H9 (cell line): ENCODE measurements around the gene RAB33B. TPM values are rescaled to one million over a fixed set of nuclear protein-coding genes. Genes with fewer than 3 reads are reported as not detected.
A peak's percentile ranks its signal among the peaks of the same experiment; 100 is the strongest.

Experiments
- DNase-seq: peaks from one replicate; pipeline ENCODE4 v3.0.0-alpha.2; 2017
- H2AFZ ChIP-seq: one replicate; pipeline ENCODE4 v1.6.1; 2013; ENCODE audit warnings: mild to moderate bottlenecking, low read length, control low read depth, moderate library complexity
- H2AK5ac ChIP-seq: 2 replicates; pipeline ENCODE4 v1.6.1; 2013; ENCODE audit warnings: low read length, control low read depth, mixed read lengths; ENCODE audit not compliant: insufficient read length
- H2BK120ac ChIP-seq: one replicate; pipeline ENCODE4 v1.6.1; 2013; ENCODE audit warnings: low read depth, mild to moderate bottlenecking, low read length, control low read depth, inconsistent platforms; ENCODE audit not compliant: poor library complexity, severe bottlenecking
- H2BK12ac ChIP-seq: 2 replicates; pipeline ENCODE4 v1.6.1; 2013; ENCODE audit warnings: low read length, control low read depth, mixed read lengths, low read depth; ENCODE audit not compliant: insufficient read length
- H2BK15ac ChIP-seq: 2 replicates; pipeline ENCODE4 v1.6.1; 2013; ENCODE audit warnings: low read depth, low read length, control low read depth
- H2BK20ac ChIP-seq: one replicate; pipeline ENCODE4 v1.6.1; 2013; ENCODE audit warnings: low read depth, mild to moderate bottlenecking, low read length, control low read depth, inconsistent platforms; ENCODE audit not compliant: poor library complexity, severe bottlenecking
- H2BK5ac ChIP-seq: 2 replicates; pipeline ENCODE4 v1.6.1; 2013; ENCODE audit warnings: low read length, control low read depth, mixed read lengths; ENCODE audit not compliant: insufficient read length
- H3K14ac ChIP-seq: 2 replicates; pipeline ENCODE4 v1.6.1; 2013; ENCODE audit warnings: low read length, control low read depth; ENCODE audit not compliant: insufficient read depth
- H3K18ac ChIP-seq: 2 replicates; pipeline ENCODE4 v1.6.1; 2013; ENCODE audit warnings: low read depth, mild to moderate bottlenecking, mixed read lengths, low read length, control low read depth; ENCODE audit not compliant: insufficient read length
- H3K23ac ChIP-seq: 2 replicates; pipeline ENCODE4 v1.6.1; 2013; ENCODE audit warnings: low read length, control low read depth, mixed read lengths, low read depth; ENCODE audit not compliant: insufficient read length
- H3K23me2 ChIP-seq: 2 replicates; pipeline ENCODE4 v1.6.1; 2013; ENCODE audit warnings: low read depth, mild to moderate bottlenecking, mixed read lengths, low read length, control low read depth; ENCODE audit not compliant: insufficient read length, poor library complexity, severe bottlenecking
- H3K27ac ChIP-seq: 2 replicates; pipeline ENCODE4 v1.5.1; 2013; ENCODE audit warnings: low read length, control low read depth, mixed read lengths, low read depth; ENCODE audit not compliant: insufficient read length
- H3K27me3 ChIP-seq: 2 replicates; pipeline ENCODE4 v1.6.1; 2013; ENCODE audit warnings: low read length, control low read depth, inconsistent platforms; ENCODE audit not compliant: insufficient read depth
- H3K4ac ChIP-seq: 2 replicates; pipeline ENCODE4 v1.6.1; 2013; ENCODE audit warnings: low read depth, mild to moderate bottlenecking, control low read depth, inconsistent platforms, low read length, moderate library complexity
- H3K4me1 ChIP-seq: 2 replicates; pipeline ENCODE4 v1.6.1; 2013; ENCODE audit warnings: low read length, control low read depth, inconsistent platforms; ENCODE audit not compliant: insufficient read depth
- H3K4me2 ChIP-seq: 2 replicates; pipeline ENCODE4 v1.6.1; 2013; ENCODE audit warnings: low read length, control low read depth, mixed read lengths; ENCODE audit not compliant: insufficient read length, insufficient read depth
- H3K56ac ChIP-seq: 2 replicates; pipeline ENCODE4 v1.6.1; 2013; ENCODE audit warnings: low read depth, mild to moderate bottlenecking, mixed read lengths, low read length, control low read depth; ENCODE audit not compliant: insufficient read length
- H3K79me1 ChIP-seq: 2 replicates; pipeline ENCODE4 v1.6.1; 2013; ENCODE audit warnings: low read depth, mild to moderate bottlenecking, moderate library complexity, low read length, control low read depth, inconsistent platforms; ENCODE audit not compliant: insufficient read depth, poor library complexity, severe bottlenecking
- H3K79me2 ChIP-seq: 2 replicates; pipeline ENCODE4 v1.6.1; 2013; ENCODE audit warnings: low read length, control low read depth, inconsistent platforms; ENCODE audit not compliant: insufficient read depth
- H3K9ac ChIP-seq: 2 replicates; pipeline ENCODE4 v1.6.1; 2013; ENCODE audit warnings: low read length, control low read depth, mixed read lengths; ENCODE audit not compliant: insufficient read length; ENCODE audit errors: extremely low read depth
- H3K9me3 ChIP-seq: one replicate; pipeline ENCODE4 v1.6.1; 2013; ENCODE audit warnings: low read depth, low read length, inconsistent platforms; ENCODE audit not compliant: control insufficient read depth
- H3T11ph ChIP-seq: one replicate; pipeline ENCODE4 v1.6.1; 2013; ENCODE audit warnings: mild to moderate bottlenecking, low read length, control low read depth, inconsistent platforms
- H4K20me1 ChIP-seq: one replicate; pipeline ENCODE4 v1.6.1; 2013; ENCODE audit not compliant: control insufficient read depth, insufficient read length, insufficient read depth
- H4K5ac ChIP-seq: 2 replicates; pipeline ENCODE4 v1.6.1; 2013; ENCODE audit warnings: low read depth, mild to moderate bottlenecking, mixed read lengths, low read length, control low read depth; ENCODE audit not compliant: insufficient read length
- H4K8ac ChIP-seq: replicated peaks from 2 replicates; pipeline ENCODE4 v1.6.1; 2013; ENCODE audit warnings: low read length, control low read depth, mixed read lengths, low read depth; ENCODE audit not compliant: insufficient read length
- H4K91ac ChIP-seq: 2 replicates; pipeline ENCODE4 v1.6.1; 2013; ENCODE audit warnings: low read depth, mild to moderate bottlenecking, moderate library complexity, mixed read lengths, low read length, control low read depth; ENCODE audit not compliant: insufficient read length
- H3K27ac Mint-ChIP-seq, 3 experiments: 2 replicates in 2 of 3; 3 replicates in 1 of 3; pipeline ENCODE4 v1.8.0; 2020 to 2021; ENCODE audit warnings: mixed read lengths in 3 of 3, mild to moderate bottlenecking in 1 of 3, moderate library complexity in 1 of 3
- H3K27me3 Mint-ChIP-seq: 2 replicates; pipeline ENCODE4 v1.8.0; 2021; ENCODE audit warnings: low read depth, mild to moderate bottlenecking, moderate library complexity, mixed read lengths
- H3K36me3 Mint-ChIP-seq, 3 experiments: 2 replicates in 2 of 3; 3 replicates in 1 of 3; pipeline ENCODE4 v1.8.0; 2020 to 2021; ENCODE audit warnings: low read depth in 3 of 3, mixed read lengths in 3 of 3; ENCODE audit not compliant: insufficient read depth in 1 of 3
- H3K4me1 Mint-ChIP-seq, 2 experiments: 2 replicates each; pipeline ENCODE4 v1.8.0; 2020; ENCODE audit warnings: mixed read lengths in 2 of 2
- H3K4me3 Mint-ChIP-seq, 2 experiments: 2 replicates in 1 of 2; 3 replicates in 1 of 2; pipeline ENCODE4 v1.8.0; 2020 to 2021; ENCODE audit warnings: mild to moderate bottlenecking in 2 of 2, mixed read lengths in 2 of 2, moderate library complexity in 1 of 2
- H3K9me3 Mint-ChIP-seq, 2 experiments: 2 replicates in 1 of 2; 3 replicates in 1 of 2; pipeline ENCODE4 v1.8.0; 2020; ENCODE audit warnings: mild to moderate bottlenecking in 2 of 2, mixed read lengths in 2 of 2, moderate library complexity in 1 of 2
- WGBS: extraction: QIAGEN DNeasy Blood & Tissue Kit; methylation state at CpG from one replicate; pipeline ENCODE4 v1.1.7; 2013; ENCODE audit warnings: missing lambda C conversion rate, low lambda C conversion rate, mixed read lengths; ENCODE audit not compliant: insufficient read length; ENCODE audit errors: extremely low coverage; 5-methylcytosine and 5-hydroxymethylcytosine counted together
- total RNA-seq: library from RNA; stranded (reverse); gene quantifications from 2 replicates; pipeline ENCODE4 v1.2.1, GENCODE V29; 2021
- TF ChIP-seq, protein P1 (sequence below): fragments of 200-600 bp; sonication (generic); conservative IDR thresholded peaks from 3 replicates; pipeline ENCODE4 v1.8.0; 2021; ENCODE audit warnings: antibody characterized with exemption, mild to moderate bottlenecking

The RAB33B gene
- total RNA-seq, 1 experiment from 2014 or later, result 7.7 TPM

DNA sequence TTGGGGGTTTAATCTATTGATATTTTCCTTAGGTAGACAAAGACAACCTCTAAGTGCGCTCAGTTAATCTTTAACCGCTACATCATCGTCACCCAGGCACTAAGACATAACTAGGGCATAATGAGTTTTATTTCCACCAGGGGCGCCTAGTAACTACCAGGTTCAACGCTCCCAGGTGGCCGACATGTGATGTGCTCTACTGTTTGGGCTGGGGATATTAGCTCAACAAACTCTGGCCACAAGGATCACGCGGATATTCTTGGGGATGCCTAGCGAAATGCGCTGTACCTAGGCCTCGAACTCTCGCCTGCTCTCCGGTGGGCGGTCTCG, 915 bp upstream of the RAB33B start:
- Histone ChIP-seq H3K9ac (peak overlapping the region; percentile 66), H2BK120ac (no peak overlapping the region), H3K4ac (no peak overlapping the region), H2BK15ac (no peak overlapping the region), H3K18ac (peak overlapping the region; percentile 66), H3T11ph (no peak overlapping the region), H4K5ac (no peak overlapping the region), H4K8ac (peak overlapping the region; percentile 10), H3K23me2 (peaks cover 15% of the 10 kb centered on the region), H3K23ac (no peak overlapping the region), H3K4me2 (peak overlapping the region; percentile 100), H3K14ac (peak overlapping the region; percentile 30), H3K9me3 (no peaks in the 10 kb centered on the region), H2AFZ (no peak overlapping the region), H3K4me1 (no peaks in the 10 kb centered on the region; the same call in 1 of the 2 replicates), H2BK5ac (no peak overlapping the region), H3K27ac (peak overlapping the region; percentile 41), H2BK12ac (no peak overlapping the region), H3K79me2 (peaks cover 17% of the 10 kb centered on the region; the same call in 1 of the 2 replicates), H4K91ac (no peak overlapping the region), H2BK20ac (no peak overlapping the region), H3K79me1 (peaks cover 3% of the 10 kb centered on the region), H2AK5ac (no peak overlapping the region), H3K56ac (no peak overlapping the region), H3K27me3 (no peaks in the 10 kb centered on the region), H4K20me1 (no peaks in the 10 kb centered on the region)
- Mint-ChIP-seq H3K36me3 (peaks cover 0 to 7% (median 4%) of the 10 kb centered on the region in 3 experiments; a peak in 5 of 7 replicates), H3K27me3 (no peaks in the 10 kb centered on the region), H3K9me3 (0 out of 5 replicates have a peak, but pooled peaks cover 0 to 2% of the 10 kb centered on the region in 2 experiments), H3K4me1 (peaks cover 43 to 46% of the 10 kb centered on the region in 2 experiments), H3K27ac (peak overlapping the region; percentile 99; a peak in 6 of 7 replicates), H3K4me3 (peak overlapping the region; percentile 96 to 99)
- TF ChIP-seq, protein P1, sequence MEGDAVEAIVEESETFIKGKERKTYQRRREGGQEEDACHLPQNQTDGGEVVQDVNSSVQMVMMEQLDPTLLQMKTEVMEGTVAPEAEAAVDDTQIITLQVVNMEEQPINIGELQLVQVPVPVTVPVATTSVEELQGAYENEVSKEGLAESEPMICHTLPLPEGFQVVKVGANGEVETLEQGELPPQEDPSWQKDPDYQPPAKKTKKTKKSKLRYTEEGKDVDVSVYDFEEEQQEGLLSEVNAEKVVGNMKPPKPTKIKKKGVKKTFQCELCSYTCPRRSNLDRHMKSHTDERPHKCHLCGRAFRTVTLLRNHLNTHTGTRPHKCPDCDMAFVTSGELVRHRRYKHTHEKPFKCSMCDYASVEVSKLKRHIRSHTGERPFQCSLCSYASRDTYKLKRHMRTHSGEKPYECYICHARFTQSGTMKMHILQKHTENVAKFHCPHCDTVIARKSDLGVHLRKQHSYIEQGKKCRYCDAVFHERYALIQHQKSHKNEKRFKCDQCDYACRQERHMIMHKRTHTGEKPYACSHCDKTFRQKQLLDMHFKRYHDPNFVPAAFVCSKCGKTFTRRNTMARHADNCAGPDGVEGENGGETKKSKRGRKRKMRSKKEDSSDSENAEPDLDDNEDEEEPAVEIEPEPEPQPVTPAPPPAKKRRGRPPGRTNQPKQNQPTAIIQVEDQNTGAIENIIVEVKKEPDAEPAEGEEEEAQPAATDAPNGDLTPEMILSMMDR, result peak; percentile 58; the same call in 2 of the 3 replicates
- DNase-seq, result no peak
- no CpG with 5 or more reads among the region's 15 CpGs for WGBS
